DOHH2 (cell line): Measurements from ENCODE around the gene SETD3.

Source experiments
- H3F3A ChIP-seq: fragments of 200-600 bp; sonication (generic), shearing (Covaris generic); 2 replicates; pipeline ENCODE4 v1.6.0; 2016; ENCODE audit warnings: antibody characterized with exemption, mild to moderate bottlenecking; ENCODE audit not compliant: control insufficient read depth, insufficient read depth
- H3K27ac ChIP-seq: fragments of 200-600 bp; sonication (generic); 2 replicates; pipeline ENCODE4 v1.5.1; 2014; ENCODE audit warnings: low read depth, mild to moderate bottlenecking, low read length, moderate library complexity
- H3K27me3 ChIP-seq: fragments of 200-600 bp; sonication (generic); 2 replicates; pipeline ENCODE4 v1.6.1; 2014; ENCODE audit warnings: mild to moderate bottlenecking, low read length, mixed read lengths; ENCODE audit not compliant: control insufficient read depth
- H3K36me3 ChIP-seq: fragments of 200-600 bp; sonication (generic); 2 replicates; pipeline ENCODE4 v1.6.1; 2014; ENCODE audit warnings: mild to moderate bottlenecking, low read length, moderate library complexity, mixed read lengths; ENCODE audit not compliant: control insufficient read depth
- H3K4me1 ChIP-seq: fragments of 200-600 bp; sonication (generic); 2 replicates; pipeline ENCODE4 v1.6.1; 2014; ENCODE audit warnings: mild to moderate bottlenecking, low read length, mixed read lengths; ENCODE audit not compliant: control insufficient read depth
- H3K4me2 ChIP-seq: fragments of 200-600 bp; sonication (generic); 2 replicates; pipeline ENCODE4 v1.6.0; 2014; ENCODE audit warnings: mild to moderate bottlenecking, low read length, moderate library complexity
- H3K4me3 ChIP-seq: fragments of 200-600 bp; sonication (generic); 2 replicates; pipeline ENCODE4 v1.5.1; 2014; ENCODE audit warnings: mild to moderate bottlenecking, low read length, mixed read lengths
- H3K79me2 ChIP-seq: fragments of 200-600 bp; sonication (generic); 2 replicates; pipeline ENCODE4 v1.6.1; 2014; ENCODE audit warnings: mild to moderate bottlenecking, low read length, mixed read lengths; ENCODE audit not compliant: control insufficient read depth
- H3K9me2 ChIP-seq: fragments of 200-600 bp; sonication (generic); replicated peaks from 2 replicates; pipeline ENCODE4 v1.6.1; 2014; ENCODE audit warnings: mild to moderate bottlenecking, low read length, mixed read lengths; ENCODE audit not compliant: control insufficient read depth
- H3K9me3 ChIP-seq: fragments of 200-600 bp; sonication (generic); 2 replicates; pipeline ENCODE4 v1.6.1; 2014; ENCODE audit warnings: antibody characterized with exemption, low read length, mixed read lengths; ENCODE audit not compliant: control insufficient read depth, insufficient read depth
- H4K20me1 ChIP-seq: fragments of 200-600 bp; sonication (generic); 2 replicates; pipeline ENCODE4 v1.6.0; 2014; ENCODE audit warnings: low read depth, mild to moderate bottlenecking, antibody characterized with exemption, low read length, moderate library complexity; ENCODE audit not compliant: control insufficient read depth, insufficient read depth
- EZH2phosphoT487 ChIP-seq: fragments of 200-600 bp; sonication (generic); IDR thresholded peaks from 2 replicates; pipeline ENCODE4 v1.6.1; 2017; ENCODE audit warnings: borderline replicate concordance, mild to moderate bottlenecking, antibody characterized with exemption, low read length, moderate library complexity, mixed read lengths
- TF ChIP-seq, protein P1 (sequence below): fragments of 200-600 bp; sonication (generic); IDR thresholded peaks from one replicate; pipeline ENCODE4 v1.5.1; 2014; ENCODE audit warnings: antibody characterized with exemption, mild to moderate bottlenecking, low read depth, low read length; ENCODE audit not compliant: poor library complexity, severe bottlenecking

SETD3 gene

DNA sequence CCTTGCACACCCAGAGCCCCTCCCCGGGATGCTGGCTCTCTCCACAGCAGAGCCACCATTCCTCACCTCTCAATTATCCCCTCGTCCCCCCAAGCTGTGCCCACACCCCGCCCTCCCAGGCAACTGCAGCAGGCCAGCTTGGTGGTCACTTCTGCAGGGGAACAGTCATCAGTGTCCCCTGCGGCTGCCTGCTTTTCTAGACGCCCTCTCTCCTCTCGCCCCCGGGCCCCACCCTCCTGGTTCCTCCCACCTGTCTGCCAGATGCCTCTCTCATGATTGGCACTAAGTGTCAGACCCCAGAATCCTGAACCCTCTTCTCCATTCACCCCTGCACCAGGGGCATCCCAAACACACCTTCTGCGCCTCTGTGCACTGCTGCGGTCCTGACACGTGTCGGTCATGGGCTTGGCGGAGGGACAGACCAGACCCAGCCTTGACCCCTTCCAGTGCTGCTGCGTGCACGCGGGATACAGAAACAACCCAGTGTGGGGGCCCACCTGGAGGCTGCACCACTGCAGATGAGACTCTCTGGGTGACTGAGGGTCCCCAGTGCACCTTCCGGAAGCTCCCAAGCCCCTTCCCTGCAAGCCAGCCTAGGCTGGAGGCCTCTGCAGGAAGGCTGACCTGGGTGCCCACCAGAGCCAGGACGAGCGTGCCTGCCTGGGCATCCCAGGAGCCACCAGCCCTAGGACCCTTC lies 99.5 kb downstream of the SETD3 start:
- no peaks in the 10 kb centered on the region for H3K9me2 ChIP-seq
- no peaks in the 10 kb centered on the region for H4K20me1 ChIP-seq
- H3K27ac ChIP-seq = no peak overlapping the region
- no peaks in the 10 kb centered on the region for H3K4me1 ChIP-seq
- H3K4me2 ChIP-seq = no peak overlapping the region
- no peaks in the 10 kb centered on the region for H3K79me2 ChIP-seq
- H3F3A ChIP-seq = no peaks in the 10 kb centered on the region
- H3K9me3 ChIP-seq = no peaks in the 10 kb centered on the region
- peaks cover 13% of the 10 kb centered on the region for H3K27me3 ChIP-seq
- no peak overlapping the region for H3K4me3 ChIP-seq
- H3K36me3 ChIP-seq = no peaks in the 10 kb centered on the region
- no peak for TF ChIP-seq EZH2phosphoT487
- TF ChIP-seq, protein P1, sequence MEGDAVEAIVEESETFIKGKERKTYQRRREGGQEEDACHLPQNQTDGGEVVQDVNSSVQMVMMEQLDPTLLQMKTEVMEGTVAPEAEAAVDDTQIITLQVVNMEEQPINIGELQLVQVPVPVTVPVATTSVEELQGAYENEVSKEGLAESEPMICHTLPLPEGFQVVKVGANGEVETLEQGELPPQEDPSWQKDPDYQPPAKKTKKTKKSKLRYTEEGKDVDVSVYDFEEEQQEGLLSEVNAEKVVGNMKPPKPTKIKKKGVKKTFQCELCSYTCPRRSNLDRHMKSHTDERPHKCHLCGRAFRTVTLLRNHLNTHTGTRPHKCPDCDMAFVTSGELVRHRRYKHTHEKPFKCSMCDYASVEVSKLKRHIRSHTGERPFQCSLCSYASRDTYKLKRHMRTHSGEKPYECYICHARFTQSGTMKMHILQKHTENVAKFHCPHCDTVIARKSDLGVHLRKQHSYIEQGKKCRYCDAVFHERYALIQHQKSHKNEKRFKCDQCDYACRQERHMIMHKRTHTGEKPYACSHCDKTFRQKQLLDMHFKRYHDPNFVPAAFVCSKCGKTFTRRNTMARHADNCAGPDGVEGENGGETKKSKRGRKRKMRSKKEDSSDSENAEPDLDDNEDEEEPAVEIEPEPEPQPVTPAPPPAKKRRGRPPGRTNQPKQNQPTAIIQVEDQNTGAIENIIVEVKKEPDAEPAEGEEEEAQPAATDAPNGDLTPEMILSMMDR = no peak

DNA sequence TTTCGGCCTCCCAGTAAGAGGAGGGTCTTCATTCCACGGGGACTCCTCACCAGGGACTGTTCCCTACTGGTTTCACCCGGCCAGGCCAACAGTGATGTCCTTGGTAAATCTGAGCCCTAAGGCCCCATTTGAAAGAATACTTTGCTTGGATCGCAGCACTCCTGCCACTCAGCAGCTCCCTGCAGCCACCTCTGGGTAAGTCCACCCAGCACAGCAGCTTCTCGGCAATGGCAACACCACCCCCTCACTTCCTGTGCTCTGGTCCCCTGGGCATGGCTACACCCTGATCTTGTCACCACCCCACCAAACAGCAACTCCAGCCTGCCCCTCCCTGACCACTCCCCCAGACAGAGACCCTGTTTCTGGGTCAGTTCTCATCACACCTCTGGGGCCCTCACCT lies 100.3 kb downstream of the SETD3 start:
- H3K9me3 ChIP-seq = no peaks in the 10 kb centered on the region
- H3K4me3 ChIP-seq = no peak overlapping the region
- H3K4me2 ChIP-seq = no peak overlapping the region
- no peaks in the 10 kb centered on the region for H3K36me3 ChIP-seq
- no peaks in the 10 kb centered on the region for H3K4me1 ChIP-seq
- H4K20me1 ChIP-seq = no peaks in the 10 kb centered on the region
- peaks cover 7% of the 10 kb centered on the region for H3K27me3 ChIP-seq
- H3F3A ChIP-seq = no peaks in the 10 kb centered on the region
- no peak overlapping the region for H3K27ac ChIP-seq
- no peaks in the 10 kb centered on the region for H3K9me2 ChIP-seq
- TF ChIP-seq, protein P1 = no peak
- TF ChIP-seq EZH2phosphoT487 = no peak
- no peaks in the 10 kb centered on the region for H3K79me2 ChIP-seq

DNA sequence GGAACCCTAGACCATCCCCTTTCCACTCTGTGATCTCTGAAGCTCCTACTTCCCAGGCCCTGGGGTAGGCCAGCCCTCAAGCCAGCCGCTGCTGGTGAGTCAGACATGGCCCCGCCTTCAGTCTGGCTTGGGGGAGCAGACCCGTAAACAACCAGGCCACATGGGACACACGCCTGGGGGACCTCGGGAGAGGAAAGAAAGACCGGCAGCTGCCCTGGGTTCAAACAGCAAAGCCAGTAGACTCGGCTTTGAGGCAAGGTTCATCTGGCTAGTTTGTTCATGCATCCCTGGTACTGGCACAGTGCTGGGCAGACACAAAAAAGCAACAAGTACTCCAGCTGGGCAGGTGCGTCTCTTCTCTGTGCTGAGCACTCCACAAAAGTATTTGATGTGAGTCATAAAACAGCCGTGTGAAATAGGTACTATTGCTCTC lies 101.9 kb downstream of the SETD3 start:
- H3K79me2 ChIP-seq = no peaks in the 10 kb centered on the region
- H3K4me2 ChIP-seq = no peak overlapping the region
- H3K36me3 ChIP-seq = no peaks in the 10 kb centered on the region
- no peaks in the 10 kb centered on the region for H4K20me1 ChIP-seq
- no peaks in the 10 kb centered on the region for H3F3A ChIP-seq
- TF ChIP-seq, protein P1 = no peak
- no peak for TF ChIP-seq EZH2phosphoT487
- H3K27ac ChIP-seq = no peak overlapping the region
- no peak overlapping the region for H3K4me3 ChIP-seq
- H3K9me3 ChIP-seq = no peaks in the 10 kb centered on the region
- H3K9me2 ChIP-seq = no peaks in the 10 kb centered on the region
- H3K4me1 ChIP-seq = no peaks in the 10 kb centered on the region
- no peaks in the 10 kb centered on the region for H3K27me3 ChIP-seq
